OCI-LY1 (cell line): ENCODE data around the gene MAML2.

Experiments
- CTCF ChIP-seq: fragments of 200-600 bp; sonication (generic), shearing (Covaris generic); IDR thresholded peaks from 2 replicates; pipeline ENCODE4 v1.5.1; 2017; ENCODE audit warnings: mild to moderate bottlenecking, antibody characterized with exemption, low read length, moderate library complexity, mixed read lengths
- EZH2 ChIP-seq: fragments of 200-600 bp; sonication (generic), shearing (Covaris generic); IDR thresholded peaks from 2 replicates; pipeline ENCODE4 v1.8.0; 2017; ENCODE audit warnings: borderline replicate concordance, mixed run types, mild to moderate bottlenecking, antibody characterized with exemption, low read length, moderate library complexity, mixed read lengths

GRCh38 chr11:96254854-96255253 is 88.1 kb downstream of the MAML2 start:
- no peak for TF ChIP-seq CTCF
- TF ChIP-seq EZH2, result no peak
